ENCODE results near the gene EGR4.

EGR4 gene

GRCh38 chr2:73253901-73254300 is 39.4 kb downstream of the EGR4 start:
- no peak overlapping the region for H3K4me3 ChIP-seq (ENCODE audit: low read depth, low read length)
- H3K9me3 ChIP-seq (ENCODE audit: severe bottlenecking) = no peaks in the 10 kb centered on the region
- DNase-seq = no peak
- H3K27me3 ChIP-seq (ENCODE audit: insufficient read depth, low read depth, severe bottlenecking) = no peaks in the 10 kb centered on the region
- H3K27ac ChIP-seq = no peak overlapping the region
- no peak for TF ChIP-seq CTCF (IDR thresholded peaks at IDR 0.05; ENCODE audit: low read depth, low read length)
- peaks cover 80% of the 10 kb centered on the region for H3K36me3 ChIP-seq

- no peak for DNase-seq
- Histone ChIP-seq H3K27ac (no peak overlapping the region), H3K4me3 (ENCODE audit: low read depth, low read length) (no peak overlapping the region), H3K27me3 (ENCODE audit: insufficient read depth, low read depth, severe bottlenecking) (no peaks in the 10 kb centered on the region), H3K36me3 (peaks cover 80% of the 10 kb centered on the region), H3K9me3 (ENCODE audit: severe bottlenecking) (no peaks in the 10 kb centered on the region)
- no peak for TF ChIP-seq CTCF (IDR thresholded peaks at IDR 0.05; ENCODE audit: low read depth, low read length)
Observed at GRCh38 chr2:73253400-73253799, 39.9 kb downstream of the EGR4 start.

GRCh38 chr2:73252238-73253027 is 40.9 kb downstream of the EGR4 start:
- TF ChIP-seq CTCF (IDR thresholded peaks at IDR 0.05; ENCODE audit: low read depth, low read length) = no peak
- no peak overlapping the region for H3K4me3 ChIP-seq (ENCODE audit: low read depth, low read length)
- H3K9me3 ChIP-seq (ENCODE audit: severe bottlenecking) = no peaks in the 10 kb centered on the region
- no peak overlapping the region for H3K27ac ChIP-seq
- no peaks in the 10 kb centered on the region for H3K27me3 ChIP-seq (ENCODE audit: insufficient read depth, low read depth, severe bottlenecking)
- DNase-seq = no peak
- H3K36me3 ChIP-seq = peaks cover 80% of the 10 kb centered on the region

GRCh38 chr2:73250872-73251846 is 42.2 kb downstream of the EGR4 start:
- no peak for DNase-seq
- no peak for TF ChIP-seq CTCF (IDR thresholded peaks at IDR 0.05; ENCODE audit: low read depth, low read length)
- Histone ChIP-seq H3K36me3 (peaks cover 91% of the 10 kb centered on the region), H3K27me3 (ENCODE audit: insufficient read depth, low read depth, severe bottlenecking) (no peaks in the 10 kb centered on the region), H3K4me3 (ENCODE audit: low read depth, low read length) (no peak overlapping the region), H3K9me3 (ENCODE audit: severe bottlenecking) (no peaks in the 10 kb centered on the region), H3K27ac (no peak overlapping the region)

GRCh38 chr2:73249636-73250035 is 43.7 kb downstream of the EGR4 start:
- DNase-seq = no peak
- no peak for TF ChIP-seq CTCF (IDR thresholded peaks at IDR 0.05; ENCODE audit: low read depth, low read length)
- Histone ChIP-seq H3K4me3 (ENCODE audit: low read depth, low read length) (no peak overlapping the region), H3K27ac (no peak overlapping the region), H3K9me3 (ENCODE audit: severe bottlenecking) (no peaks in the 10 kb centered on the region), H3K36me3 (peaks cover 100% of the 10 kb centered on the region), H3K27me3 (ENCODE audit: insufficient read depth, low read depth, severe bottlenecking) (no peaks in the 10 kb centered on the region)

All from WERI-Rb-1 (cell line).